Measurements from ENCODE around the gene GTF3A.

DNA sequence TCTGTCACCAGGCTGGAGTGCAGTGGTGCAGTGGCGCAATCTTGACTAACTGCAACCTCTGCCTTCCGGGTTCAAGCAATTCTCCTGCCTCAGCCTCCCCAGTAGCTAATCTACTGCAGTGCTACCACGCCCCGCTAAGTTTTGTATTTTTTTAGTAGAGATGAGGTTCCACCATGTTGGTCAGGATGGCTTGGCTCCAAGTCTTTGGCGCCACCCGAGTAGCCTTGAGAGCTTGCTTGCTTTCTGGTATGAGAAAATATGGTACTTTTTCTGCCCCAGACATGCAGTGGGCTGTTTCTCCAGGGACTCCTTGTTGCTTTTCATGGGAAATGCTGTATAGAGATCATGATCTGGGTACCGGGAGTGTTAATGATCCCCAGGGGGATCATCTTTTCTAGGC, 34.5 kb upstream of the GTF3A start:
- TF ChIP-seq, protein P1, sequence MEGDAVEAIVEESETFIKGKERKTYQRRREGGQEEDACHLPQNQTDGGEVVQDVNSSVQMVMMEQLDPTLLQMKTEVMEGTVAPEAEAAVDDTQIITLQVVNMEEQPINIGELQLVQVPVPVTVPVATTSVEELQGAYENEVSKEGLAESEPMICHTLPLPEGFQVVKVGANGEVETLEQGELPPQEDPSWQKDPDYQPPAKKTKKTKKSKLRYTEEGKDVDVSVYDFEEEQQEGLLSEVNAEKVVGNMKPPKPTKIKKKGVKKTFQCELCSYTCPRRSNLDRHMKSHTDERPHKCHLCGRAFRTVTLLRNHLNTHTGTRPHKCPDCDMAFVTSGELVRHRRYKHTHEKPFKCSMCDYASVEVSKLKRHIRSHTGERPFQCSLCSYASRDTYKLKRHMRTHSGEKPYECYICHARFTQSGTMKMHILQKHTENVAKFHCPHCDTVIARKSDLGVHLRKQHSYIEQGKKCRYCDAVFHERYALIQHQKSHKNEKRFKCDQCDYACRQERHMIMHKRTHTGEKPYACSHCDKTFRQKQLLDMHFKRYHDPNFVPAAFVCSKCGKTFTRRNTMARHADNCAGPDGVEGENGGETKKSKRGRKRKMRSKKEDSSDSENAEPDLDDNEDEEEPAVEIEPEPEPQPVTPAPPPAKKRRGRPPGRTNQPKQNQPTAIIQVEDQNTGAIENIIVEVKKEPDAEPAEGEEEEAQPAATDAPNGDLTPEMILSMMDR (IDR thresholded peaks at IDR 0.05), result no peak
- TF ChIP-seq POLR2A (IDR thresholded peaks at IDR 0.05), result no peak

Measured in right lobe of liver (tissue), 4 donors.